NB4 (cell line): ENCODE data around the gene FAM3C.
A peak's percentile ranks its signal among the peaks of the same experiment; 100 is the strongest.

ENCODE experiments used
- DNase-seq: peaks from one replicate; pipeline ENCODE4 v3.0.0; 2010; ENCODE audit warnings: low read depth
- H3K4me3 ChIP-seq: one replicate; pipeline ENCODE4 v1.5.1; 2011; ENCODE audit warnings: mild to moderate bottlenecking, low read depth, low read length, moderate library complexity
- MYC ChIP-seq: IDR thresholded peaks from 2 replicates; pipeline ENCODE4 v1.6.1; 2011; ENCODE audit warnings: low read depth, low read length
- POLR2A ChIP-seq: IDR thresholded peaks from 2 replicates; pipeline ENCODE4 v1.6.1; 2011; ENCODE audit warnings: mild to moderate bottlenecking; ENCODE audit not compliant: insufficient read length; ENCODE audit errors: extremely low read depth
- TF ChIP-seq, protein P1 (sequence below): IDR thresholded peaks from 2 replicates; pipeline ENCODE4 v1.6.1; 2011; ENCODE audit warnings: low read depth, low read length
- TF ChIP-seq, protein P2 (sequence below): IDR thresholded peaks from one replicate; pipeline ENCODE4 v1.5.1; 2012; ENCODE audit warnings: low read depth, low read length

FAM3C gene

DNA sequence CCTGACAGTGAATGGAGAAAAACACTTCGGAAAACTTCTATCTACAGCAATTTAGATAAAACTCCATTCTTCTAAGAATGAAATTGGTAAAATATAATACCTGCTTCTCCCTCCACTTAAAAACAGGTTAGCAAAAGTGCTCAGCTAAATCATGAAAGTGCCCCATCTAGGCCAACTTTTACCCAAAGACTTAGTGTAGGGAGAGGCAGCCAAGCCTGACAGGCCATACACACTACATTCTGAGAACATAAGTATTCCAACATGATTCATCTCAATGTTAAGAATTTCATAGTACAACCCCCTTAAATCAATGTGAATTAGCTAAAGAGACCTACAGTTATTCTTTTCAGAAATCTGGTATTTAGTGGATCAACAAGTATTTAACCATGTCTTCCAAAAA, 7.2 kb downstream of the FAM3C start:
- DNase-seq: no peak
- H3K4me3 ChIP-seq: no peak overlapping the region
- TF ChIP-seq MYC: no peak
- no peak for TF ChIP-seq POLR2A
- TF ChIP-seq, protein P1, sequence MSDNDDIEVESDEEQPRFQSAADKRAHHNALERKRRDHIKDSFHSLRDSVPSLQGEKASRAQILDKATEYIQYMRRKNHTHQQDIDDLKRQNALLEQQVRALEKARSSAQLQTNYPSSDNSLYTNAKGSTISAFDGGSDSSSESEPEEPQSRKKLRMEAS: no peak
- TF ChIP-seq, protein P2, sequence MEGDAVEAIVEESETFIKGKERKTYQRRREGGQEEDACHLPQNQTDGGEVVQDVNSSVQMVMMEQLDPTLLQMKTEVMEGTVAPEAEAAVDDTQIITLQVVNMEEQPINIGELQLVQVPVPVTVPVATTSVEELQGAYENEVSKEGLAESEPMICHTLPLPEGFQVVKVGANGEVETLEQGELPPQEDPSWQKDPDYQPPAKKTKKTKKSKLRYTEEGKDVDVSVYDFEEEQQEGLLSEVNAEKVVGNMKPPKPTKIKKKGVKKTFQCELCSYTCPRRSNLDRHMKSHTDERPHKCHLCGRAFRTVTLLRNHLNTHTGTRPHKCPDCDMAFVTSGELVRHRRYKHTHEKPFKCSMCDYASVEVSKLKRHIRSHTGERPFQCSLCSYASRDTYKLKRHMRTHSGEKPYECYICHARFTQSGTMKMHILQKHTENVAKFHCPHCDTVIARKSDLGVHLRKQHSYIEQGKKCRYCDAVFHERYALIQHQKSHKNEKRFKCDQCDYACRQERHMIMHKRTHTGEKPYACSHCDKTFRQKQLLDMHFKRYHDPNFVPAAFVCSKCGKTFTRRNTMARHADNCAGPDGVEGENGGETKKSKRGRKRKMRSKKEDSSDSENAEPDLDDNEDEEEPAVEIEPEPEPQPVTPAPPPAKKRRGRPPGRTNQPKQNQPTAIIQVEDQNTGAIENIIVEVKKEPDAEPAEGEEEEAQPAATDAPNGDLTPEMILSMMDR: no peak

DNA sequence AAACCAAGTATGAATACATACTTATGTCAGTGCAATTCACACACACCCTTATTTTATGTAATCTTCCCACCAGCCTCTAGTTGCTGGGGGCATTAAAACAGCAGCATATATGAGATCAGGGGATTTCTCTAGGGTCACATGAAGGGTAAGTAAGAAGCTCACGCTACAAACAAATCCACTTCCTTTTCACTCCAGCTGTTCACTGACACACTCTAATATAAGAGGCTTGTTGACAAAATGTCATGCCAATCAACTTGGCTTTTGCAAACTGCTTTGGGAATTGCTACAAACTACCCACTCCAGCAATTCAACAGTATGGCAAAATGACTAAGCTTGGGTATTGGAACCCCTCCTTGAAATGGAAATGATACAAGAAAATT, 10.3 kb downstream of the FAM3C start:
- no peak overlapping the region for H3K4me3 ChIP-seq
- TF ChIP-seq POLR2A (no peak), MYC (no peak)
- TF ChIP-seq, protein P2: no peak
- TF ChIP-seq, protein P1: no peak
- DNase-seq: peak; percentile 27

DNA sequence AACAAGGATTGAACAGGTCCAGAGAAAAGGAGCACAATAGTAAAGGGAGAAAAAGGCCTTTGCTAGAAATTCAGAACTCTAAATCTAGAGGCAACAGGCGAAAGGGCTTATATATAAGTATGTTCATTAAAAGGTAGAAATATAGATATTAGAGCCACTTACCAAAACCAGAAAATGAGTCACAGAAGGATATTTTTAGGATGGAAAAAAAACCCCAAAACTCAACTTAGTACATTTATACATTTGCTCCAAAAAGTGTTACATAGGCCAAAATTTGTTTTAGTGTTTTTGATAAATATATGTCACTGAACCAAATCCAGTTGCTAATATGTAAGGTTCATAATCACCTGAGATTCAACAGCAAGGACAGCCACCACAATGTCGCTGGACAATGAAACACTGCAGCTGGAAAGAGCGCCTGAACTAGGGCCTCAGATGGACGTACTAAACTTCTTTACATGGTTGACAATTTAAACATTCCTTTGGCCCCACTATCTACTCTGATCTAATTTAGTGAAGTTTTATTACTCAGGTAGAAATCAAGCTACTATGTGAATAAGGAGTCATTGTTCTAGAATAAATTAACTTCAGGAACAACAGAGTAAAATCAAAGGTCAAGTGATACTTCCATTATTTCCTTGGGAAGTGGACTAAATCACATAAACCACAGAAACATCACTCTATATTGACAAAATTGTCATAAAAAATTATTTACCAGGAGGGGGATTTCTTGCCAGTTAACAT, 10.9 kb downstream of the FAM3C start:
- TF ChIP-seq POLR2A: no peak
- TF ChIP-seq, protein P1: no peak
- TF ChIP-seq, protein P2: no peak
- no peak for TF ChIP-seq MYC
- H3K4me3 ChIP-seq: no peak overlapping the region
- no peak for DNase-seq

DNA sequence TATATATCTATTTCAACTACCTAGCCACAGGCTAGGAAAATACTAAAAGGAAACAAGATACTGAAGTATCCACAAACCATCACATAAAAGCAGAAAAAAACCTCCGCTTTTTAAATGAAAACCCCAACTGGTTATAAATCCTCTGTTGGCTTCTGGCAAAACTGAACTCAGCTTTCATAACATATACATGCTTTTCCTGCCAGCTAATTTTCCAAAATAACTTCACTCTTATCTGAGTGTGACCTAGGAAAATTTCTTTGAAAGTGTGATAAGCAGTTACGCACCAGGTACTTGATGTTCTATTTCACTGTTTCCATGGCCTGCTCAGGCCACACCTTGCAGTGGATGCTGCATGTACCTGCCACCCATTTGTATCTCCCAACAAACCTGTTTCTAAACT, 11.8 kb downstream of the FAM3C start:
- H3K4me3 ChIP-seq: no peak overlapping the region
- no peak for TF ChIP-seq MYC
- TF ChIP-seq, protein P2: no peak
- DNase-seq: no peak

DNA sequence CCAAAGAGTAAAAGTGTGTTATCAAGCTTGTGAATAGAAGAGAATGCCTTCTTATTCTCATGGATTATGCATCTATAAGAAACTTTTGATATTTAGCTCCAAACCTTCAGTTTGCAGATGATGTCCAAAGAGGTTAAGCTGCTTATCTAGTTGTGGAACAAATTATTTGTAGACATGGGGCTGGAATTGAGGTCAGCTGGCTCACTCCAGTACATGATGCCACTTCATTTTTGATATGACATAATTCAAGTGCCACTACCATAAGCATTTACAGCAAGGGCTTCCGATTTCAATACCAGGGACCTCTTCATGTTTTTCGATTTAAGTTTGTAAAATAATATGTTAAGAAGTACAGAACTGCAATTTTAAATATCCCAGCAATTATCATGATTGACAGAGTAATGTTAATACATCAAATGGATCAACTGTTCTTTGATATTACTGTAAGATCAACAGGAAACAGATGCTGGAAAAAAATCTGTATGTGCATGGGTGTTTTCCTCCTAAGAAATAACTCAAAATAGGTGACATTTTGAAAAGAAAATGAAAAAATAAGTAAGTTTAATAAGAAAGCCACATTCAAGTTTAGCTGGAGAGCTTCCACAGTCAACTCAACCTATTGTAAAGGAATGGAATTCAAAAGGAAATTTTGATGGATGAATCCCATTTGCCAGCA, 12.7 kb downstream of the FAM3C start:
- DNase-seq: no peak
- TF ChIP-seq, protein P2: no peak
- TF ChIP-seq, protein P1: no peak
- TF ChIP-seq MYC (no peak), POLR2A (no peak)
- no peak overlapping the region for H3K4me3 ChIP-seq
